Measurements from ENCODE around the gene SELENOH. TPM values are rescaled to one million over a fixed set of nuclear protein-coding genes. Genes with fewer than 3 reads are reported as not detected.

Gene SELENOH
- total RNA-seq, 1 donor from 2014 or later = 77.5 TPM

- ATAC-seq = no peak
- intact Hi-C loops (cut with DNase I) = loop anchor here (10.0 kb wide), 1 partner anchor 63 kb away; no protein-coding TSS in a partner anchor
- DNase-seq (ENCODE audit: low spot score) = no peak
Measured at GRCh38 chr11:57742087-57742452, 779 bp downstream of the SELENOH start.

GRCh38 chr11:57744357-57744756 lies 3.1 kb downstream of the SELENOH start:
- no peak for ATAC-seq
- intact Hi-C loops (cut with DNase I) = loop anchor here (10.0 kb wide), 1 partner anchor 60 kb away; no protein-coding TSS in a partner anchor

GRCh38 chr11:57745206-57745605 lies 3.9 kb downstream of the SELENOH start:
- intact Hi-C loops (cut with DNase I) = loop anchor here (10.0 kb wide), 1 partner anchor 60 kb away; no protein-coding TSS in a partner anchor
- ATAC-seq (no peak), DNase-seq (ENCODE audit: low spot score) (no peak)

More at GRCh38 chr11:57744357-57744756, 3.1 kb downstream of the SELENOH start:
- no peak for DNase-seq (ENCODE audit: low spot score)

- intact Hi-C loops (cut with DNase I) = loop anchor here (10.0 kb wide), 1 partner anchor 58 kb away; no protein-coding TSS in a partner anchor
- ATAC-seq (no peak), DNase-seq (ENCODE audit: low spot score) (no peak)
Measured at GRCh38 chr11:57746920-57747319, 5.6 kb downstream of the SELENOH start.

- ATAC-seq = no peak
- intact Hi-C loops (cut with DNase I) = no loop called here
- no peak for DNase-seq (ENCODE audit: low spot score)
Measured at GRCh38 chr11:57751176-57751575, 9.9 kb downstream of the SELENOH start.

- ATAC-seq (peak; percentile 76), DNase-seq (ENCODE audit: low spot score) (no peak)
- intact Hi-C loops (cut with DNase I) = no loop called here
Measured at GRCh38 chr11:57751676-57752253, 10.5 kb downstream of the SELENOH start, which contains the start of gene BTBD18. Gene BTBD18 (minus strand): TSS chr11:57751819. CDS start chr11:57751188, 631 bp downstream.

- DNase-seq (ENCODE audit: low spot score) = no peak
- intact Hi-C loops (cut with DNase I) = no loop called here
Measured at GRCh38 chr11:57752954-57753353, 11.7 kb downstream of the SELENOH start.

GRCh38 chr11:57758174-57758573 lies 16.9 kb downstream of the SELENOH start:
- no peak for DNase-seq (ENCODE audit: low spot score)
- ATAC-seq = no peak
- intact Hi-C loops (cut with DNase I) = no loop called here

More at GRCh38 chr11:57752954-57753353, 11.7 kb downstream of the SELENOH start:
- ATAC-seq = no peak

GRCh38 chr11:57761301-57762234 lies 20.3 kb downstream of the SELENOH start, which contains the start of gene CTNND1:
Gene CTNND1 (plus strand): TSS chr11:57761802. CDS start chr11:57791479, 29,677 bp downstream.
- peak; percentile 88 for DNase-seq (ENCODE audit: low spot score)

GRCh38 chr11:57762235-57762861 lies 21.1 kb downstream of the SELENOH start:
- ATAC-seq = peak; percentile 25
- intact Hi-C loops (cut with DNase I) = no loop called here
- no peak for DNase-seq (ENCODE audit: low spot score)

More at GRCh38 chr11:57761301-57762234, 20.3 kb downstream of the SELENOH start, which contains the start of gene CTNND1:
- ATAC-seq = peak; percentile 100
- intact Hi-C loops (cut with DNase I) = no loop called here

- peak; percentile 52 for ATAC-seq
- intact Hi-C loops (cut with DNase I) = no loop called here
- no peak for DNase-seq (ENCODE audit: low spot score)
Measured at GRCh38 chr11:57763568-57763967, 22.3 kb downstream of the SELENOH start.

- DNase-seq (ENCODE audit: low spot score) = no peak
- intact Hi-C loops (cut with DNase I) = no loop called here
- no peak for ATAC-seq
Measured at GRCh38 chr11:57764021-57764420, 22.7 kb downstream of the SELENOH start.

GRCh38 chr11:57764566-57764965 lies 23.3 kb downstream of the SELENOH start:
- no peak for DNase-seq (ENCODE audit: low spot score)
- intact Hi-C loops (cut with DNase I) = no loop called here
- no peak for ATAC-seq

GRCh38 chr11:57764972-57765371 lies 23.7 kb downstream of the SELENOH start:
- ATAC-seq = no peak
- no peak for DNase-seq (ENCODE audit: low spot score)
- intact Hi-C loops (cut with DNase I) = no loop called here

GRCh38 chr11:57770793-57771192 lies 29.5 kb downstream of the SELENOH start:
- intact Hi-C loops (cut with DNase I) = no loop called here
- no peak for ATAC-seq
- DNase-seq (ENCODE audit: low spot score) = no peak

GRCh38 chr11:57771365-57771764 lies 30.1 kb downstream of the SELENOH start:
- no peak for DNase-seq (ENCODE audit: low spot score)
- intact Hi-C loops (cut with DNase I) = no loop called here
- no peak for ATAC-seq

- intact Hi-C loops (cut with DNase I) = no loop called here
- no peak for ATAC-seq
- DNase-seq (ENCODE audit: low spot score) = no peak
Measured at GRCh38 chr11:57772562-57772961, 31.3 kb downstream of the SELENOH start.

GRCh38 chr11:57773026-57773598 lies 31.8 kb downstream of the SELENOH start:
- intact Hi-C loops (cut with DNase I) = no loop called here
- no peak for DNase-seq (ENCODE audit: low spot score)
- ATAC-seq = no peak

GRCh38 chr11:57775491-57775890 lies 34.2 kb downstream of the SELENOH start:
- no peak for ATAC-seq
- DNase-seq (ENCODE audit: low spot score) = no peak
- intact Hi-C loops (cut with DNase I) = no loop called here

Data from sciatic nerve (tissue), 2 donors.